Activated B cell treated with CpG ODN at 0.5 μM for 24 hours (primary cell): ENCODE measurements around the gene TBC1D10A. TPM values are rescaled to one million over a fixed set of nuclear protein-coding genes. Genes with fewer than 3 reads are reported as not detected.

Source experiments
- ATAC-seq: fragments of 200-7000 bp; cut with Tn5 transposase; one replicate; pipeline ENCODE4 v1.10.0; 2021; ENCODE audit warnings: low read depth, mild to moderate bottlenecking, moderate library complexity
- CTCF ChIA-PET: fragments of 350-600 bp; sonication (Branson Sonifier 250); formaldehyde crosslinking; loops from one replicate; lab custom pipeline; 2021; ENCODE audit warnings: antibody characterized with exemption; lab: Charles Lee
- POLR2A ChIA-PET: fragments of 350-600 bp; sonication (Branson Sonifier 250); formaldehyde crosslinking; loops from one replicate; lab custom pipeline; 2021; ENCODE audit warnings: antibody characterized with exemption; lab: Charles Lee
- DNase-seq: peaks from one replicate; pipeline ENCODE4 v3.0.0; 2022
- H3K27ac Mint-ChIP-seq: one replicate; pipeline ENCODE4 v1.8.0; 2020; ENCODE audit warnings: mixed read lengths
- H3K27me3 Mint-ChIP-seq: one replicate; pipeline ENCODE4 v1.8.0; 2021; ENCODE audit warnings: mixed read lengths
- H3K36me3 Mint-ChIP-seq: one replicate; pipeline ENCODE4 v1.8.0; 2021; ENCODE audit warnings: low read depth, mixed read lengths
- H3K4me1 Mint-ChIP-seq: one replicate; pipeline ENCODE4 v1.8.0; 2021; ENCODE audit warnings: mixed read lengths
- H3K4me3 Mint-ChIP-seq: one replicate; pipeline ENCODE4 v1.8.0; 2020; ENCODE audit warnings: mild to moderate bottlenecking, mixed read lengths
- H3K9me3 Mint-ChIP-seq: one replicate; pipeline ENCODE4 v1.8.0; 2020; ENCODE audit warnings: mixed read lengths
- CTCF ChIP-seq: fragments of 200-600 bp; IDR thresholded peaks from one replicate; pipeline ENCODE4 v1.8.0; 2022; ENCODE audit warnings: antibody characterized with exemption, mild to moderate bottlenecking
- intact Hi-C: fragments of 100-400 bp; cut with micrococcal nuclease; formaldehyde crosslinking; loops from one replicate; pipeline ENCODE4 v1.15.1; 2024
- total RNA-seq: library from RNA; stranded (reverse); gene quantifications from 2 replicates; pipeline ENCODE4 v1.2.3, GENCODE V29; 2022

TBC1D10A gene
- total RNA-seq, 1 donor from 2014 or later: 20.4 TPM

GRCh38 chr22:30296833-30297232 is 29.9 kb downstream of the TBC1D10A start:
- Mint-ChIP-seq H3K27me3 (no peaks in the 10 kb centered on the region), H3K4me1 (peaks cover 28% of the 10 kb centered on the region), H3K27ac (no peak overlapping the region), H3K4me3 (no peak overlapping the region), H3K9me3 (no peaks in the 10 kb centered on the region), H3K36me3 (peaks cover 71% of the 10 kb centered on the region)
- ATAC-seq (no peak), DNase-seq (no peak)
- POLR2A ChIA-PET: no interaction called here
- TF ChIP-seq CTCF: no peak
- CTCF ChIA-PET: interaction anchor here (1.3 kb wide), 1 partner anchor 9 kb away, joined by 6 read pairs; no protein-coding TSS in a partner anchor
- intact Hi-C loops: no loop called here

- no peaks in the 10 kb centered on the region for H3K9me3 Mint-ChIP-seq
- peaks cover 27% of the 10 kb centered on the region for H3K4me1 Mint-ChIP-seq
- no peak for ATAC-seq
- no peak for TF ChIP-seq CTCF
- H3K27ac Mint-ChIP-seq: no peak overlapping the region
- H3K4me3 Mint-ChIP-seq: no peak overlapping the region
- intact Hi-C loops: no loop called here
- DNase-seq: no peak
- peaks cover 70% of the 10 kb centered on the region for H3K36me3 Mint-ChIP-seq
- POLR2A ChIA-PET: interaction anchor here (1.2 kb wide), 1 partner anchor 14 kb away, joined by 3 read pairs; no protein-coding TSS in a partner anchor
- CTCF ChIA-PET: interaction anchor here (1.3 to 1.4 kb wide), 2 partner anchors 8 to 92 kb away, joined by 4 to 6 read pairs; no protein-coding TSS in a partner anchor
- no peaks in the 10 kb centered on the region for H3K27me3 Mint-ChIP-seq
Measured at GRCh38 chr22:30296324-30296723, 30.4 kb downstream of the TBC1D10A start.

GRCh38 chr22:30295576-30295975 is 31.2 kb downstream of the TBC1D10A start:
- peaks cover 64% of the 10 kb centered on the region for H3K36me3 Mint-ChIP-seq
- H3K9me3 Mint-ChIP-seq: no peaks in the 10 kb centered on the region
- ATAC-seq (no peak), DNase-seq (no peak)
- CTCF ChIA-PET: interaction anchor here (1.3 to 1.4 kb wide), 2 partner anchors 8 to 92 kb away, joined by 4 to 6 read pairs; no protein-coding TSS in a partner anchor
- H3K4me3 Mint-ChIP-seq: no peak overlapping the region
- intact Hi-C loops: no loop called here
- peaks cover 24% of the 10 kb centered on the region for H3K4me1 Mint-ChIP-seq
- TF ChIP-seq CTCF: no peak
- H3K27me3 Mint-ChIP-seq: no peaks in the 10 kb centered on the region
- POLR2A ChIA-PET: interaction anchor here (1.2 kb wide), 1 partner anchor 15 kb away, joined by 3 read pairs; no protein-coding TSS in a partner anchor
- no peak overlapping the region for H3K27ac Mint-ChIP-seq

- peaks cover 64% of the 10 kb centered on the region for H3K36me3 Mint-ChIP-seq
- intact Hi-C loops: no loop called here
- DNase-seq (no peak), ATAC-seq (no peak)
- H3K27me3 Mint-ChIP-seq: no peaks in the 10 kb centered on the region
- CTCF ChIA-PET: interaction anchor here (1.4 kb wide), 1 partner anchor 93 kb away, joined by 4 read pairs; no protein-coding TSS in a partner anchor
- no peak overlapping the region for H3K4me3 Mint-ChIP-seq
- H3K27ac Mint-ChIP-seq: no peak overlapping the region
- POLR2A ChIA-PET: interaction anchor here (7.6 kb wide), 1 partner anchor 11 kb away, joined by 131 read pairs; no protein-coding TSS in a partner anchor
- peaks cover 27% of the 10 kb centered on the region for H3K4me1 Mint-ChIP-seq
- no peak for TF ChIP-seq CTCF
- H3K9me3 Mint-ChIP-seq: no peaks in the 10 kb centered on the region
Measured at GRCh38 chr22:30294830-30295229, 31.9 kb downstream of the TBC1D10A start.

- no peaks in the 10 kb centered on the region for H3K27me3 Mint-ChIP-seq
- TF ChIP-seq CTCF: no peak
- no peak overlapping the region for H3K27ac Mint-ChIP-seq
- H3K4me3 Mint-ChIP-seq: no peak overlapping the region
- intact Hi-C loops: no loop called here
- DNase-seq (no peak), ATAC-seq (no peak)
- H3K9me3 Mint-ChIP-seq: no peaks in the 10 kb centered on the region
- CTCF ChIA-PET: no interaction called here
- peaks cover 62% of the 10 kb centered on the region for H3K36me3 Mint-ChIP-seq
- POLR2A ChIA-PET: interaction anchor here (7.6 kb wide), 1 partner anchor 11 kb away, joined by 131 read pairs; no protein-coding TSS in a partner anchor
- peaks cover 29% of the 10 kb centered on the region for H3K4me1 Mint-ChIP-seq
Measured at GRCh38 chr22:30294066-30294465, 32.7 kb downstream of the TBC1D10A start.
